AG08395 (cell line): ENCODE results near the gene RASL11A.
"Not testable (repeated sequence)": the region's sequence is repeated elsewhere in the genome, so short reads cannot be mapped to it uniquely, and the experiment has no call there.

Experiments used
- DNase-seq: peaks from one replicate; pipeline ENCODE4 v3.0.0; 2012; ENCODE audit warnings: mixed read lengths, low spot score

The RASL11A gene

DNA sequence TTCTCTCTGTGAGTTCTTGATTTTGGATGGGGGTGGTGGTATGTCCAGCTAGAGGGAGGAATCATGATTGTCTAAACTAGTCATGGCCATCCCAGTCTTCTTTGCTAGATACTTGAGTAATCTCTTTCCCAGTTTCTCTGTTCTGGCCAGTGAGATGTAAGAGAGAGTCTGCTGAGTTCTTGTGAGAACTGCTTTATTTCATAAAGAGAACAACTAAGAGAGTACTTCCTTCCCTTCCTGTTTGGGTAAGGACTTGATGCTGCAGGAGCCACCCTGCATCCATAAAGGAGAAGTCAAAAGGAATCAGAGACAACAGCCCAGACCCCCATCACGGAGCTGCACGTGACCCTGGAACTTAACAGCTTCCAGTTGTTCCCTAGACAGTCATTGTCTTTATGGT lies 3.0 kb upstream of the RASL11A start:
- DNase-seq: no peak

DNA sequence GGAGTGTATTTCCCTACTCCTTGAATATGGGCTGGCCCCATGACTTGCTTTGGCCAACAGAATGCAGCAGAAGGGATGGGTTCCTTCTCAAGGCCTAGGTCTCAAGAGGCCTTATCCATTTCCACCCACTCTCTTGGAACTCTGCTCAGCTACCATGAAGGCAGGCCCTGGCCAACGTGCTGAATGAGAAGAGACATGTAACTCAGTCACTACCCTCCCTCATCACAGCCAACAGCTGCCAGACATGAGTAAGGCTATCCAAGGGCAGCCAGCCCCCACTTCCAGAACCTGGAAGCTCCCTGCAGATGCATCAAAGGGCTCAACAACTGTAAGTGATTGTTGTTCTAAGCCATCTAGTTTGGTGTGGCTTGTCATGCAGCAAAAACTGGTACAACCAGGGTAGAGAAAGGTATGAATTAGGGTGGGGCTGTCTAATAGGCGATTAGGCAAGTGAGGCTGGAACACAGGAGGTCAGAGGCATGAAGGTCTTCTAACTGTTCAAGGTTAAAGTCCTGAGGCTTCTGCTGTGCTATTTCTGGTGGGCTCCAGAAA lies 1.4 kb upstream of the RASL11A start:
- DNase-seq: no peak

DNA sequence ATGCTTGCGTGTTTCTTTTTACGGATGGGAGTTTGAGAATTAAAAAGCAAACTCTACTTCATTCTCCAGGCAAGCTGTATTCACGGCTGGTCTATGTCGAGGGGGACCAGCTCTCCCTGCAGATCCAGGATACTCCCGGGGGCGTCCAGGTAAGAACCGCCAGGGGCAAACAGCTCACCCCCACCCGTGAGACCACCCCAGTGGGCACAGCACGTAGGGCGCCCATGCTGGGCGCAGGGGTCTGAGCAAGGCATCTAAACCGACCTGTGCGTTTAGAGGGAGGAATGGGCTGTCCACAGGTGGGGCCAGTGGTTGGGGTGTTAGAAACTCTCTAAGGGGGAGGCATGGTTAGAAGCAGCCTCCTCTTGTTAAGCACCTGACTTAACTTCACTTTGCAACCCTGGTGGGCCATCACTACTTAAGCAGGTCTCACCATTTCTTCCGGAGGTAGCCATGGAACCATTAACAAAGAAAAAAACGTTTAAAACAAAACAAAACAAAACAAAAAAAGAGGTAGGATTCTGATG lies 1.0 kb downstream of the RASL11A start:
- no peak for DNase-seq

DNA sequence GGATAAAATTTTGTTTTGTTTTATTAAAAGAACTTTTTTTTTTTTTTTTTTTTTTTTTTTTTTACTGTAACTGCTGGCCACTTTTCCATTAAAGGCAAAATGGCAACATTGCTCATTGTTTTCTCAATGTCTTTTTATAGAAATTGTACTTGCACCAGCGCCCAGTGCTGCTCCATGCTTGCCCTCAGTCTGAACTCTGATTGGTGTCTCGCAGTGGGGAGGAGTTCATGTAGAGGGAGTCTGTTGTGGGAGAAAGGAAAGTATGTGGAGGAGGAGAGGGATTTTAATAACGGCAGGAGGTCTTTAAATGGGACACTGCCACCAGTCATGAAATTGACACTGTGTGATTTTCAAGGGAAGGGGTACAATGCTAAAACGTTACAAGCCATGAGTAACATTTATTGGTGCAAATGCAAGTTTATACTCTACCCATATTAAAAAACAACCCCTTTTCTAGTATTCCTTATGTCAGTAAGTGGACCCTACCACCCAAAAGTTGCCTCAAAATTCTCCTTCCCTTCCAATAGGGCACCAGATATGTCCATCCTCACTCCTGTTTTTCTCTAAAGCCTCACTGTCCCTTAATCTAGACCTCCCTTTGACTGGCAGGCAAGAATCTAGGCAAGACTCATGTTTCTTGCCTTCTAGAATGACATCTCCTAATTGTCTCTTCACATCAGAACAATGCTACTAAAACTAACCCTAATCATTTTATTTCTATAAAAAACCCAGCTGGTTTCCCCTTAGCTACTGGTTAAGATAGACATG lies 3.2 kb downstream of the RASL11A start:
- no peak for DNase-seq

DNA sequence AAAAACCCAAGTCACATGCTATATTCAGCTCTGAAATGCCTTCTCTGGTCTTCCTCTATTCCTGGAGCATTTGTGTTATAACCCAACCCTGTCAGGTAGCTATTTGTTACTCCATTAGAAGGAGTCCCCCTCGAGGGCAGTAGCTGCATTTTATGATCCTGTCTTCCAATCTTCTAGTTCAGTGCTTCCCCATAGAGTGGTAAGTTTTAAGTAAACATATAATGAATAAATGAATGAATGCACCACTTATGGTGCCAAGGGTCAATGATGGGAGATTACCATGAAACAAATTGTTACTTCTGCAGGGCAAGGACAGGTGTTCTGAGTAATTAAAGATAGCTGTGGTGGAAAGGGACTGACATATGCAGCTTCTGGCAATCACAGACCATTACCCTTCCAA lies 4.0 kb downstream of the RASL11A start:
- no peak for DNase-seq

DNA sequence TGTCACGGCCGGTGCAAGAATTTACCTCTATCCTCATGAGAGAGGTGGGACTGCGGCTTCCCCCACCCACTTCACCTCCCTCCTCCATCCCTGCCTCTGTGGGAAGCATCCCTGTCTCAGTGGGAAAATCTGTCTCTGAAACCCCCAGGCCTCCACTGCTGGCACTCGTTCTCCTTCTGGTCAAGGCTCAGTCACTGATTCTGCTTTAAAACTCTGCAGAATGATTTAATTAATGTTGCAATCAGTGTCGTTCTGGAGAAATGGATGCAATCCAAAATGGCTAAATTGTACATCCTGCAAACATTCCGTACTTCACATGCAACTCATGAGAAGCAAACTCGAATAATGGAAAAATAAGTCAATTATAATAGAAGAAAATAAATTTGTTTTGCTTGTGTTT lies 5.6 kb downstream of the RASL11A start:
- peak; percentile 49 for DNase-seq

DNA sequence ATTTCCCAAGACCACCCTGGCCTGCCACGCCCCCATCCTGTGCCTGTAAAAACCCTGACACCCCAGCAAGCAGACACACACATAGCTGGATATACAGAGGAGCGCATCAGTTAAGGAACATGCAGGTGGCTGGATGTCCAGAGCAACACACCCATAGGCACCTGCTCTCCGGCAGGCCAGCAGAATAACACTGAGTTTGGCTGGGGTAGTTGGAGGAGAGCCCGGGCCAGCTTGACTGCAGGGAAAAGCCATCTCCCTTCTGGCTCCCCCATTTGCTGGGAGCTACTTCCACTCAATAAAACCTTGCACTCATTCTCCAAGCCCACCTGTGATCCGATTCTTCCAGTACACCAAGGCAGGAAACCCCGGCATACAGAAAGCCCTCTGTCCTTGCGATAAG lies 8.9 kb downstream of the RASL11A start:
- DNase-seq: no peak

DNA sequence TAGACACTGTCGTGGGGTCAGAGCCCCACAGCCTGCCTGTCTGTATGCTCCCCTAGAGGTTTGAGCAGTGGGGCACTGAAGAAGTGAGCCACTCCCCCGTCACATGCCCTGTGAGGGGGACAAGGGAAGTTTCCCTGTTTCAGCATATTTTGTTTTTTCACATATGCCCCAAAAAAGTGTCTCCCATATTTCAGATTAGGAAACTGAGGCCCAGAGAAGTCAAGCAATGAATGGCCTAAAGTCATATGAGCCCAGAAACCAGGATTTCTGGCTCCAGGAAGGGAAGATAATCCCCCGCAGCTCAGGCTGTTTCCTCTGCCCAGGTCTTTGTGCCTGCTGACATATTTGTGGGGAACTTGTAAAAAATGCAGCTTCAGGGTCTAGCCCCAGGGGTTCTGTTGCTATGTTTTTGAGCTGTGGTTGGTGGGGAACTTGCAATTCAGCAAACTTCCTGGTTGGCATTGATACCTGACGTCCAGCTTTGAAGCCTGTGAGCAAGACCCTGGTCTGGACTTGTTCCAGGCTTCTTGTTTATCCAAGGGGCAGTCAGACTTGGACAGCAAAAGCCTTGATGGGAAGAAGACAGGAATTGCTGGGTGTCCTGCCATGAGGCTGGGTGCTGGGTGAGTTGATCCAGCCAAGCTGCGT lies 9.5 kb downstream of the RASL11A start:
- no peak for DNase-seq

DNA sequence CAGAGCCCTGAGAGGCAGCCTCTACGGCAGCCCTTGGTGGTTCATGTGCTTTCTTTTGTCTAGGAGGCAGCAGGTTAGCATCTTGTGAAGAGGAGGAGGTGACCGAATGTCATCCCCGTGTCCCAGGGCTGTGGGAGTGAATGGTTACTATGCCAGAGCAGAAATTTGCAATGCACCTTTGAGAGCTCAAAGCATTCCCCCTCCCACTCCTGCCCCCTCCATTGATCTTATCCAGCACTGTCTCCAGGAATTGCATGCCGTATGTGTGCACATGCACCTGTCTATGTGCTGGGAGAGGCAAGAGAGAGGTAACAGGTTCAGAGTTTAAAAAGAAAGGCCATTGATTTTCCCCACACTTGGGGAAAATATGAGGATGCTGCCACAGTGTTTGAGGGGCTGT lies 10.2 kb downstream of the RASL11A start:
- DNase-seq: no peak

DNA sequence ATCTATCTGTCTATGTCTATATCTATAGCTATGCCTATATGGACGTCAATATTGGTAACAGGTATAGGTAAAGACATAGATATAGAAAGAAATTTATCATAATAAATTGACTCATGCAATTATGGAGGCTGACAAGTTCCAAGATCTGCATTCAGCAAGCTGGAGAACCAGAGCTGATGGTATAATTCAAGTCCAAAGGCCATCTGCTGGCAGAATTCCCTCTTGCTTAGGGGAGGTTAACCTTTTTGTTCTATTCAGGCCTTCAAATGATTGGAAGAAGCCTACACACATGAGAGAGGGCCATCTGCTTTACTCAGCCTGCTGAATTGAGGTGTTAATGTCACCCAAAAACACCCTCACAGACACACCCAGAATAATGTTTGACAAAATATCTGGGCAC lies 10.8 kb downstream of the RASL11A start:
- no peak for DNase-seq

DNA sequence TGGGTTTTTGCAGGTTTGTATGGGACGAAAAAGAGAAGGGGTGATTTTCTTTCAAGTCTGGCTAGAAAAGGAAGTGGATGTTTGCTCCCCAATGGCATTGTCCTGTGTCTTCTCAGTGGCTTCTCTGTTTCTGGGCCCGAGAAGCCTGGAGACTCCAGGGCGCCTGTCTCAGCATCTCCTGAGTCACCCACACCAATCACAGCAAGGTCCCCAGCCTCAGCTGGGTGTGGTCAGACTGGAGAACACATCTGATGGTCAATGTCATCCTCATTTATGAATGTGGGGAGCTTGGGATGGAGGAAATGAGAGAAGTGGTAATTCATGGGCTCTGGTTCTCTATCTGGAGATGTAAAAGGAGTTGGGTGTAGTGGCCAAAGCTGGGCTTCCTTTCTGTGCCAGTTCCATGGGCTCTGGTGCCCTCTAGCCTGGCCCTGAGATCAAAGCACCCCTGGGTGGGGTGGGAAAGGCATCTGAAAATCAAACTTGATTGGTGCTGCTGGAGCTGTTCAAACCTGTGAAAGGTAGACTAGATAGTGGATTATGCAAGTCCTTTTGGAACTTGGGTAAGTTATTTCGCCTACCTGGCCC lies 13.4 kb downstream of the RASL11A start:
- DNase-seq: peak; percentile 35

DNA sequence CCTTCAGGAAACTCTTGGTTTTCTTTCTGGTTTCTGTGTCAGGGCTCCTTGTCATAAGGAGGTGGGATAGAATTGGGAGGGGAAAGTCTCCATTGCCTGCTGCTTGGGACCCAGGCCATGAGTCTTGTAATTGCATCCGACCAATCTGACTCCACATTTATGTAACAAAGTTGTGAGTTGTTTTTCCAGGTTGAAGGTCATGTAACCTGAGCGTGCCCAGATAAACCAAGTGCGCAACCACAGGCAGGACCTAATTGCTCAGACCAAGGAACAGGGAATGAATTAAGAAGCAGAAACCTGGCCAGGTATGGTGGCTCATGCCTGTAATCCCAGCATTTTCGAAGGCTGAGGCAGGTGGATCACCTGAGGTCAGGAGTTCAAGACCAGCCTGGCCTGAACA lies 17.8 kb downstream of the RASL11A start:
- no peak for DNase-seq

DNA sequence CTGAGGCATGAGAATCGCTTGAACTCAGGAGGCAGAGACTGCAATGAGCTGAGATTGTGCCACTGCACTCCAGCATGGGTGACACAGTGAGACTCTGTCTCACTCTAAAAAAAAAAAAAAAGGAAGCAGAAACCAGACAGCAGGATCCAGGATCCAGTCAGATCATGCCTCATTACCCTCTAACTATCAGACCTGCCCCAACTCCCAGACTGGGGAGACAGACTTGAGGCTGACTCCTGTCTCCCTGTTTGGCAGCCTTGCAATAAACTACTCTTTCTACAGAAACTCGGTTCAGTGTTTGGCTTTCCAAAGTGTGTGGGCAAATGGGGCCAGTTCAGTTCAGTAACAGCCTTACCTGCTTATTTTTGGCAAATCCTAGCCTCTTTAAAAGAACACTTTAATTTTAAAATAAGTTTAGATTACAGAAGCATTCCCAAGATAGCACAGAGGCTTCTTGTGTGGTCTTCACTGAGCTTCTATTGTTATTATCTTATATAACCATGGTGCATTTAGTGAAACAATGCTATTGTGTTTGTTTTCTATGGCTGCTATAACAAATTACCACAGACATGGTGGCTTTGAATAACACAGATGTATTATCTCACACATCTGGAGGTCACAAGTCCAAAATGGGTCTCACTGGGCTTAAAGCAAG lies 18.5 kb downstream of the RASL11A start:
- DNase-seq: no peak

DNA sequence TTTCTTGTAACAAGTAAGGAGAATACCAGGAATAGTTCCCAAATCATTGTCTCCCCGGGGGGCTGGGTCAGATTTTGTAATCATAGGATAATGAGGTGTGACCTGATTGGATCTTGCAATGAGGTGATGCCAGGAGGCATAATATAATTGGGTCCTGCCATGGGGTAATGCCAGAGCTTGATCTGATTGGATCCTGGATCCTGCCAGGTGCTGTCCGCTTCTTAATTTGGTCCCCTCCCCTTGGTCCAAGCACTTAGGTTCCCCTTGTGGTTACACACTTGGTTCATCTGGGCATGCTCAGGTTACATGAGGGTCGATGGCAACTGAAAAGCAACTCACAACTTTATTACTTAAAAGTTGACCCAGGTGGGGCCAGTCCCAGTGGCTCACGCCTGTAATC lies 20.1 kb downstream of the RASL11A start:
- DNase-seq: no peak

DNA sequence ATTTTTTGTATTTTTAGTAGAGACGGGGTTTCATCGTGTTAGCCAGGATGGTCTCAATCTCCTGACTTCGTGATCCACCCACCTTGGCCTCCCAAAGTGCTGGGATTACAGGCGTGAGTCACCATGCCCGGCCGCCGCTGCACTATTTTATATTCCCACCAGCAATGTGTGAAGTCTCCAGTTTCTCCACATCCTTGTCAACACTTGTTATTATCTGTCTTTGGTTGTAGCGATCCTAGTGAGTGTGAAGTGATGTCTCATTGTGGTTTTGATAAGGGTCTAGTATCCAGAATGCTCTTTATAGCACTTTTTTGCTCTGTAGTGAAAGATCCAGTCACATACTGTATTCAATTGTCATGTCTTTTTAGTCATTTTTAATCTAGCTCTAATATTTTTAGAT lies 21.3 kb downstream of the RASL11A start:
- not testable (repeated sequence) for DNase-seq

DNA sequence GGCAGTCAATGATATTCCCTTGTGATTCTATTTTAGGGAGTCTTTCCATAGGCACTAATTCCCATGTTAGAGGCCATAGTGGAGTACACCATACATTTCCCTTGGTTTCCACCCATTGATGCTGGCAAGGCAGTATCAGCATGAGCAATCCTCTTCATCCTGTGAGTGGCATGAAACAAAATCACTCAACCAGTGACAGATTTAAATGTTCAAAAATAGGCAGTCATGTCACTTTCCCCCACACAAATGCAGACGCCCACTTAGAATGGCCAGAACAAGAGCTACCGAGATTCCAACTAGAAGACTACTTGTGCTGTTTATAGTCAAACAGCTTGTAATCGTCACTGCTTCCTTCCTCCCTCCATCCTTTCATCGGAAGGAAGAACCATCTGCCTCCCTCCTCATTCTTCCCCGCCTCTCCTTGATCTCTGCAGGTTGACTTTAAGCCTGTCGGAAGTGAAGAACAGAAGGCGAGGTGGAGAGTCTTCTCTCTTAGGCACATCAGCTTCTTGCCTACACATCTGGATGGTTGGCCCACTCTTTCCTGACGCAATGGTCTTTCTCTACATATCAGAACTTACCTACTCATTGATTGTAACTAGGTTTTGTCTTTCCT lies 22.6 kb downstream of the RASL11A start:
- DNase-seq: no peak

DNA sequence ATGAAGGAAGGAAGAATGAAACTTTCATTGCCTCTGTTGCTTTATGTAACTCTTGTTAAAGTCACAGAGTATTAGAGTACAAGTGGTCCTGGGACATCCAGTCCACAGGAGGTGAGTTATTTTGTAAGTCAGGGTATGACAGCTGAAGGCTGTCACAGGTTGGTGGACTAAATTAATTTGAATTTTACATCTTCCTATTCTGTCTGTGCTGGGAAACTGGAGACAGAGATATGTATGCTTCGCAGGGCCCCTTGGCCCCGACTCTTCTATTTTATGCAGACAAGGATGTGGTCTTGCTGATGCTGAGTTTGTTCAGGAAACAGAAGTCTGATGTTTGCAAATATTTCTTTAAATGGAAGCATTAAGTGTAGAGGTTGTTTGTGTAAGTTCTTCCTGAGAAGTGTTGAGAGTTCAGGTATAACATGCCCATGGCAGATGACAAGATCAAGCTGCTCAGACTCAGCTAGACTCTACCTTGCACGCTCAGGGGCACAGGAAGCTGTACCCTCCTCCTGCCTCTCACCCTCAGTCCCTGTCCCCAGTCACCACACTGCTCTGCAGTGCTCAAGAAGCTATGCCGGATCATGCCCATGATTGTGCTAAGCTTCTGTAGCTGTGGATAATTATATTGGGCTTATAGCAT lies 23.4 kb downstream of the RASL11A start:
- no peak for DNase-seq

DNA sequence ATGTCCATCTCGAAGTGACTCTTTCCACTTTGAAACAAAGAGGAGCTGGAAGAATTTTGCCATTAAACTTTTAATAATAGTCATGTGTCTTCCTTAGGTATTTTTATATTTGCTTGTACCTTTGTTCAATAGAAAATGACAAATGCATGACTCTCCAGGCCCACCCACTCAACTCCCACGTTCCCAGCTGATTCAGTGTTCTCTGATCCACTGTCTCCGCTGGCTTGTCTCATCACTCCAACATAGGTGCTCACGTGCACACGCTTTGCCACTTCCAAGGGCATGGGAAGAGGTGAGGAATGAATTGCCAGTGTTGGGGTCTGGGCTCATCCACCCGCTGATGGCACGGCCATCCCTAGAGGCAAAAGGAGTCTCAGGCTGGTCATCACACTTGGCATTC lies 24.5 kb downstream of the RASL11A start:
- DNase-seq: no peak

DNA sequence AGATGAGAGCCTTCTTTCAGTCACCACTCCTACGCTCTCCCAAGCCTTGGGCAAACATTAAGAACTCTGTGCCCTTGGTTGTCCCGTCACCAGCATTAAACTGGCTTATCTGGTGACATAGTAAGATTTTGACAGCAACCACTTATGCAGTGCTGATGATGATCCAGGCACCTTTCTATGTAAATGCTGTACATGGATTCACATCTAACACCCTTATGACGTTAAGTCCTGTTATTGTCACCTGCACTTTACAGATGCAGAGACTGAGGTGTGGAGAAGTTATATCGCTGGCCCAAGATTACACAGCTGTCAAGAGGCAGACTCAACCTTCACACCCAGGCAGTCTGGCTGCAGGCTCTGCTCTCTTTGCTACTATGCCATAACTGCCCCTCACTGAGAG lies 25.0 kb downstream of the RASL11A start:
- DNase-seq: no peak

DNA sequence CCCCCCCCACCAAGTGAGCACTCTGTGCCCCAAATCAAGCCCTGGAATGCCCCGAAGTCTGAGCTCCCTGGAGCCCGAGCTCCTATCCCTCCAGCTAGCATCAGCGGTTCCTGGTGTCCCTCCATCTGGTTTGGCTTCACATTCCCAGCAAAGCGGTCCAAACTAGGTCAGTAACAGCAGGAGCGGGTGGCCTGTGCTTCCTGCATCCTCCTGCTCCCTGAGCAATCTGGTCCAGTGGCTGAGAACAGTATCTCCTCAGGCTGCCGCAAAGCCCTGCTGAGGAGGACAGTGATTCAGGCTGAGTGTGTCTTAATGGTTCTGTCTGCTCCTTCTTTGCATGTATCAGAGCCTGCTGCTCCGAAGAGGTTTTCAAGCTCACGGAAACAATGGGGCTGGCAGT lies 25.9 kb downstream of the RASL11A start:
- no peak for DNase-seq

DNA sequence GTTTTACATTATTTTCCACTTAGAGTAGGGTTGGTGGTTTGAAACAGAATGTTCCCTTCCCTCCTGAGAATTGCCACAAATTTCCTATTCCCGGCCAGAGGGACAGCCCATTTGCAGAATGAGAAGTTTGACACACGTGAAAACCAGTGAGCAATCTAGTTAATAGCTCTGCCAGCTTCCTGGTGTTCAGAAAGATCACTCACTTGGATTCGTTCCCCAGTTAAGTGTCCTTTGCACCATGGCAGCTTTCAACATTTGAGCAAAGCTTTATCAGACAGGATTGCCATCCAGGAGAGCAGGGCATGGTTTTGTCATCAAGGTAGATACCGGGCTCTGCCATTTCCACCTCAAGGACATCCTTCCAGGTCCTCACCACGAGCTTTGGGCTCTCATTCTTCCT lies 28.2 kb downstream of the RASL11A start:
- no peak for DNase-seq

DNA sequence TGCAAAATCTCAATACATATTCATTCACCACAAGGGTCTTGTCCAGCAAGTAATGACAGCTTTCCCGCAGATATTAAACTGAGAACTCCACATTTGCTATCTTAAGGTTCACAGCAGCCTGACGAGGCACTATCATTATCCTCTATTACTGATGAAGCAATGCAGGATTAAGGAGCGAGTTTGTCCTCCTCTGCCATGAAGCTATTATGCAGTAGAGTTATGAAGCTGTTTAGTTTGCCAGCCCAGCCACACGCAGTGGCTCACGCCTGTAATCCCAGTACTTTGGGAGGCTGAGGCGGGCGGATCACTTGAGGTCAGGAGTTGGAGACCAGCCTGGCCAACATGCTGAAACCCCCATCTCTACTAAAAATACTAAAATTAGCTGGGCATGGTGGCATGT lies 29.8 kb downstream of the RASL11A start:
- not testable (repeated sequence) for DNase-seq
